Activated CD8-positive, alpha-beta memory T cell treated with anti-CD3 and anti-CD28 coated beads, Interleukin-2, amount 50 U/mL, for 1 hour (primary cell): ENCODE results near the gene FBXO40.
A peak's percentile ranks its signal among the peaks of the same experiment; 100 is the strongest.

Source experiments
- DNase-seq: peaks from one replicate; pipeline ENCODE4 v3.0.0-alpha.2; 2020; ENCODE audit errors: extremely low read depth

The FBXO40 gene

DNA sequence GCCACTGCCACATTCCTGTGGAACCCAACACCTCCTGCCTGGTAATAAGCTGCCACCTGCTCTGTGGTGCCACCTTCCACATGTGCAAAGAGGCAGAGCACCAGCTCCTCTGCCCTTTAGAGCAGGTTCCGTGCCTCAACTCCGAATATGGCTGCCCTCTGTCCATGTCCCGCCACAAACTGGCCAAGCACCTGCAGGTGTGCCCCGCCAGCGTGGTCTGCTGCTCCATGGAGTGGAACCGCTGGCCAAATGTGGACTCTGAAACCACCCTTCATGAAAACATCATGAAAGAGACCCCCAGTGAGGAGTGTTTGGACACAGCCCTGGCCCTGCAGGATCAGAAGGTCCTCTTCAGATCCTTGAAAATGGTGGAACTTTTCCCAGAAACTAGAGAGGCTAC, 28.3 kb downstream of the FBXO40 start:
- no peak for DNase-seq

DNA sequence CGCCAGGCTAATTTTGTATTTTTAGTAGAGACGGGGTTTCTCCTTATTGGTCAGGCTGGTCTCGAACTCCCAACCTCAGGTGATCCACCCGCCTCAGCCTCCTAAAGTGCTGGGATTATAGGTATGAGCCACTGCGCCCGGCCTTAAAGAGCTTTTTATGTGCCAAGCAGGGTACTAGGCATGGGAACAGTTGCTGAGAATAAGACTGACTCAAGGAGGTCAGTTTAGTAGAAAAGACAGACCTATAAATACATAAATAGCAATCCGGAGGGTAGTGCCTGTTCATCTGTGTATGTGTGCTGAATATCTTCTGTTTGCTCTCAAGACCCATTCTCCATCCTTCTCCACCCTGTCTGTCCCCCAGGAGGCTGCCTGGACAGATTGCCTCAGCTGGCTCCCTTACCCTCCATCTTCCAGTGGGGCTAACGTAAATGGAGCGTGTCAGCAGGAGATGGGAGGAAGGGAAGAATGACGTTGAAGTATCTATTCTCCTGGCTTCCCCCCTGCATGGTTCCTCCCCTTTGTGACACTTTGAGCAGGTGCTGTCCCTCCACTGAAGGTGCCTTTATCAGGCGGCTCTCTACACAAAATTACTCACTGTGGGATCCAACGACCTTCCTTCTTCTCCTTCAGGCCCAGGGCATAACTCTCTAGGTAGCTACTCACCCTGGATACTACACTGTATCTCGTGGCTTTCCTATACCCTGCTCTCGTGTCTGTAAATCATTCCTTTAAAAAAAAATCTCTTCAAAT, 31.1 kb downstream of the FBXO40 start:
- DNase-seq = no peak

DNA sequence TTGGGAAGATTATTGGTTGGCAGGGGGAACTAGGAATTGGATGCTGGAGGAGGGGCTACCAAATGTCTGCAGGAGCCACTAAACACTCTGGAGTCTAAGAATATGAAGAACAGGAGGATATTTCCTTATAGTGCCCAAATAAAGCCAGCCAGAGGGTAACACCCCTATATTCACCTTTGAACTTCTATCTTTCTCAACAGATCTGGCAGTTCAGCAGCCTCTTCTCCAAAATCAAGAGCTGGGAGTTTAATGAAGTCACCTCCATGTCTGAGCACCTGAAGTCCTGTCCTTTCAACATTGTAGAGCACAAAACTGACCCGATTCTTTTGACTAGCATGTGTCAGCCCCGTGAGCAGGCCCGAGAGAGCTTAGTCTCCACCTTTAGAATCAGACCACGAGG, 33.3 kb downstream of the FBXO40 start:
- DNase-seq = no peak

GRCh38 chr3:121627211-121627610, 34.0 kb downstream of the FBXO40 start:
- DNase-seq = no peak

GRCh38 chr3:121627622-121628021, 34.4 kb downstream of the FBXO40 start:
- DNase-seq = no peak

DNA sequence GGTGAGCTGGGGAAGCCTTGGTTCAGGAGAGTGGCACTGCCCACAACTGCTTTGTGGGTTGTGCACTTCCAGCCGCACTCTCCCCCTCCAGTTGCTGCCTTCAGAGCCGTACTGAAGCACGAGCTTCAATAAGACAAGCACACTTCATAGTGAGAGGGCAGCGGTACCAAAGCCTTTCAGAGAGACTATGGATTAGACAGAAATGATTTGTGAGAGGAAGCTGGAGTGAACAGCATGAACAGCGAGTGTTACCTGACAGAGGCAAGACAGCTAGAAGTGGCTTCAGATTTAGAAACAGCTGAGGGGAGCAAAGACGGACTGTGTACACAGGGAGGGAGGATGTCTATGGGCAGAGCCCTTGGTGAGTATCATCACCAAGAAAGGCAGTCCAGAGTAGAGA, 36.4 kb downstream of the FBXO40 start:
- no peak for DNase-seq

DNA sequence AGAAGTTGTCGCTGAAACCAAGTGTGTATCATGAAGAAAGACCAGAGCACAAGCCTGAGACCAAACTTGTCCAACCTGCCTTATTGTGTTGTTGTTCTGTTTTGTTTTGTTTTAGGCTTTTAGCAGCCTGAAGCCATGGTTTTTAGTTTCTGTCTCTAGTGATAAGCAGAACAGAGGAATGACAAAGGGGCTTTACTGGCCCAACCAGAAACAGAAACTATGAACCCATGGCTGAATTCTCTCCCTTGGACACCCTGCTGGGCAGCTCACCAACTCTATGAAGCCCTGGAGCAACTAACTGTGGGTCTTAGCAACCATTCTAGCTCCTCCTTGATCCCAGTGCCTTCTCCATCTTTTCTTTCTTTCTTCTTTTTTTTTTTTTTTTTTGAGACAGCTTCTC, 37.2 kb downstream of the FBXO40 start:
- DNase-seq = no peak

GRCh38 chr3:121637922-121638321, 44.7 kb downstream of the FBXO40 start:
- DNase-seq = no peak

GRCh38 chr3:121641127-121641526, 47.9 kb downstream of the FBXO40 start:
- no peak for DNase-seq

GRCh38 chr3:121642601-121643314, 49.6 kb downstream of the FBXO40 start:
- DNase-seq = no peak

GRCh38 chr3:121645054-121645453, 51.9 kb downstream of the FBXO40 start:
- DNase-seq = no peak

DNA sequence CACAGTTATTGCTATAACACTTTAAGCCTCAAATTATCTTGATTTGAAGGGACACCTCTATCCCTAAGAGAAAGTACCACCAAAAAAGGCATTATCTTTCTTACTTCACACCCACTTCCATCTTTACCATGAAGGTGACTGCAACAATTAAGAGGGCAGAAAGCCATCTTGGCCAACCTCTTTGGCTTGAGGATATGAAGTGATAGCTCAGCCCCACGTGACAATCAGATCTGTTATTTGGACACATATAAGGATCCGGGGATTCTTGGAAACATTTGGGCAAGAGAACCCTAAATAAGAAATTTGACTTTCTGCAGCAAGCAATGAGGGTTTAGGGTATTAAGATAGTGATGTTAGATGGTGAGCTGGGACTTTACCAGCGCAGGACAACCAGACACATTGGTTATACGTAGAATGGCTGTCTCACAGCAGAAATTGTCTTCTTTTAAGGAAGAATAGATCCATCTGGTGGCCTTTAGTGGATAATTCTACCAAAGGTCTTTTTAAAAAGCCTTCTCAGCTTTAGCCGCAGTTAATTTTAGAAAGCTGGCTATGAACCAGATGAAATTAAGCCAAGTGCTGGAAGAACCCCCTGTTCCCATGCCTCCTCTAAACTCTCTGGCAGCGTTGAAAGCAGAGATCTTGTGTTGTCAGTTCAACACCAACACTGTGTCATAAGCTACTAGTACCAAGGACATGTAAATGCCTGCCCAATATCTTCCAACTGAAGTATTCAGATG, 55.2 kb downstream of the FBXO40 start:
- no peak for DNase-seq

DNA sequence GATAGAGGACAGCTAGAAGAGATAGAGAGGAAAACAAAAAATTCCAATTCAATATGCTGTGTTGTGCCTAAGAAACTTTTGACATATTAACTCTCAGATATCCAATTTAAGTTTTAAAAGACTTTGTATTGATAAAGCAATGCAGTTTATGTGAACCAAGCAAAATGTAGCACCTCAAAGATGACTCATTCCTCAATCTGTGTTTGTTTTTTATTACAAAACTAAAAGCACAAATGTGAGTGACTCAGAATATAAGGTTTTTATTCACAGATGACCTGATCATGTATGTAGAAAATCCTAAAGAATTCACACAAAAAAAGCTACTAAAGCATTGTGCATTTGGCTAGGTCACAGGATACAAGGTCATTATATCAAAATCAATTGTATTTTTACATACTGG, 56.5 kb downstream of the FBXO40 start:
- DNase-seq = no peak

- no peak for DNase-seq
Observed at GRCh38 chr3:121651684-121652083, 58.5 kb downstream of the FBXO40 start.

DNA sequence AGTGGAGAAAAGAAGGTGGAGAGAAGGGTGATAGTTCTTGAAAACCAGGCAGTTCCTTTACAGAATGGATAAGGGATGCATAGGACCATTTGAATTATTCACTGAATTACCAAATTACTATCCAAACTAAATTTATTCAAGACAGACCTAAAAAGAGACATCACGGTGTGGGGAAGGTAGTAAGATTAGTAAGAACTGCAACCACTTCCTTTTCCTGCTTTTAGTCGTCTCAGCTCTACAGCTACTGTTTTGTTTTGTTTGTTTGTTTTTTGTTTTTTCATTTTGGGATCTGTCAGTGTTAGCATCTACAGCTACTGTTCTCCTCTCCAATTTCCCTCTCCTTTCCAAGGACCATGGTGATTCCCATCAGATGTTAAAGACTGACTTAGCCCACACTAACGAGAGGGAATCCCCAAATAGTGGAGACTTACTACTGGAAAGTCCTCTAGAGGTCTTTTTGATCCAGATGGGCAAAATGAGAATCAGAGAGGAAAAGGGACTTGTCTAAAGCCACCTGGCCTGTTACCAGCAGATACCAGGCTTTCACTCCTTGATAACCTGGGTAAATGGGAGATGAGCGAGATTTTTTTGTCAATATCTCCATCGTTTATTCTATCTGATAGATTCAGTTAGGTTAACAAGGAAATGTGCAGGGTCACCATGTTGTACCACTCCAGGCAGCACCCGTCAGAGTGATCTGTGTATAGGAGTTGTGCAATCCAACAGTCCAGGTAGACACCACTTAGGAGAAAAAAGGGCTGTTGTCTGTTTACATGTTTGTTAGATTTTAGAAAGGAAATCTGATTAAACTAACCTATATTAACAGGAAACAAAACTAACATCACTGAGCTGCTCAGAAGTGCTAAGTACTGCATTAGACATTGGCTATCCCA, 61.6 kb downstream of the FBXO40 start:
- DNase-seq = no peak

DNA sequence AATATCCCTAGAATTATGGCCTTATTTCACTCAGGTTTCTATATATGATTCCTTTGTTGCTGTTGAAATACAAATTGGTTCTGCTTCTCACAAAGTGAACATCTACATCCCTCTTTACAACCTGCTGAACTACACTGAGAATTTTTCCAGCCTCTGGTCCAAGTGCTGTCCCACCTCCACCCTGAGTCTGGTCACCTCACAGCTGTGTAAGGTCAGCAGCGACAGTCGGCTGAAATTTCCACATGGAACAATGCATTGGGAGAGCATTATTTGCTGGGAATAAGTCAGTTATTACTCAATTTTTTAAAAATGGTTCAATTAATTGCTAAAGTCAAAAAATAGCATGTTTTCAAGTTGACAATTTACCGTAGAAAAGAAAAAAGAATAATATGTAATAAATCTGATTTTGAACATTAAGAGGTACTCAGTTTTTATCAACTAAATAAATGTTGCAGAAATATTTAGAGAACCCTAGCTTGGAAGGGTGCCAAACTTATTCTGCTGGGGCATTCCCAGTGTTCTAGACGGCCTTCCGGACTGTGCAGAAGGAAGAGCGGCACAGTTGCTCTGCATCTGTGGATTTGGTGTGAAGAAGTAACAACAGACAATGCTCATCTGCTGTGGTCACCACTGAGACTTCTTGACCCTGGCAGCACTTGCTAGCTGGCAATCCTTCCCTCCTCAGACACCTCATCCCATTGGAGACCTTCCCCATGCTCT, 65.7 kb downstream of the FBXO40 start:
- DNase-seq = no peak

GRCh38 chr3:121659586-121659985, 66.4 kb downstream of the FBXO40 start:
- no peak for DNase-seq

- DNase-seq = peak; percentile 16
Observed at GRCh38 chr3:121660356-121661171, 67.4 kb downstream of the FBXO40 start, which contains the start of gene HCLS1. Gene HCLS1 (minus strand): TSS chr3:121660903. CDS start chr3:121658347, 2,556 bp downstream.

- no peak for DNase-seq
Observed at GRCh38 chr3:121661376-121661775, 68.2 kb downstream of the FBXO40 start.

GRCh38 chr3:121662742-121663141, 69.6 kb downstream of the FBXO40 start:
- DNase-seq = no peak
